IPS-20b (cell line): ENCODE data around the gene GATA1.

Source experiments
- H3K27ac ChIP-seq: one replicate; pipeline ENCODE4 v1.5.1; 2013; ENCODE audit warnings: low read length
- H3K27me3 ChIP-seq: 2 replicates; pipeline ENCODE4 v1.6.1; 2013; ENCODE audit warnings: mild to moderate bottlenecking, low read length, inconsistent platforms; ENCODE audit not compliant: insufficient read depth
- H3K36me3 ChIP-seq: 2 replicates; pipeline ENCODE4 v1.6.1; 2013; ENCODE audit warnings: low read depth, mild to moderate bottlenecking, inconsistent platforms, low read length, moderate library complexity; ENCODE audit not compliant: insufficient read depth
- H3K4me1 ChIP-seq: 2 replicates; pipeline ENCODE4 v1.6.1; 2013; ENCODE audit warnings: mild to moderate bottlenecking, control low read depth, inconsistent platforms, low read length, moderate library complexity; ENCODE audit not compliant: insufficient read depth
- H3K4me3 ChIP-seq: 2 replicates; pipeline ENCODE4 v1.5.1; 2013; ENCODE audit warnings: mild to moderate bottlenecking, low read length, inconsistent platforms
- H3K9ac ChIP-seq: 2 replicates; pipeline ENCODE4 v1.6.1; 2013; ENCODE audit warnings: low read depth, mild to moderate bottlenecking, inconsistent platforms, low read length, moderate library complexity
- H3K9me3 ChIP-seq: 2 replicates; pipeline ENCODE4 v1.6.1; 2013; ENCODE audit warnings: mild to moderate bottlenecking, low read depth, low read length, inconsistent platforms; ENCODE audit not compliant: insufficient read depth

The GATA1 gene

DNA sequence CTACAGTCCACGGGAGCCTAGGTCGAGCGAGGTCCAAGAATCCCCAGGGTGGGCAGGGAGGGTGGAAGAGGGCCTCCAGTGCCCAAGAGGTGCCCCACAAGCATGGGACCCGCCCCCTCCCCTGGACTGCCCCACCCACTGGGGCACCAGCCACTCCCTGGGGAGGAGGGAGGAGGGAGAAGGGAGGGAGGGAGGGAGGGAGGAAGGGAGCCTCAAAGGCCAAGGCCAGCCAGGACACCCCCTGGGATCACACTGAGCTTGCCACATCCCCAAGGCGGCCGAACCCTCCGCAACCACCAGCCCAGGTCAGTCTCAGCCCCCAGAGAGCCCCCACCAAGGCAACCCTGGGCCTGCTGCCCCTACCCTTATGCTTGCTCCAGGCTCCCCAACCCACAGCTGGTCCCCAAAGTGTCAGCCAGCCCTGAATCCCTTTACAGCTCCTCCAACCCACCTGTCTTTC lies at the start of gene GATA1:
Gene GATA1 (plus strand): TSS at position 250 of the 460 bp plus-strand sequence. CDS start 4,520 bp downstream, outside the sequence.
- H3K4me1 ChIP-seq, result no peaks in the 10 kb centered on the region
- no peaks in the 10 kb centered on the region for H3K9me3 ChIP-seq
- no peak within 1 kb of the TSS for H3K27ac ChIP-seq
- H3K4me3 ChIP-seq, result no peak within 1 kb of the TSS
- no peaks in the 10 kb centered on the region for H3K27me3 ChIP-seq
- no peak within 1 kb of the TSS for H3K9ac ChIP-seq
- H3K36me3 ChIP-seq, result no peaks in the 10 kb centered on the region

DNA sequence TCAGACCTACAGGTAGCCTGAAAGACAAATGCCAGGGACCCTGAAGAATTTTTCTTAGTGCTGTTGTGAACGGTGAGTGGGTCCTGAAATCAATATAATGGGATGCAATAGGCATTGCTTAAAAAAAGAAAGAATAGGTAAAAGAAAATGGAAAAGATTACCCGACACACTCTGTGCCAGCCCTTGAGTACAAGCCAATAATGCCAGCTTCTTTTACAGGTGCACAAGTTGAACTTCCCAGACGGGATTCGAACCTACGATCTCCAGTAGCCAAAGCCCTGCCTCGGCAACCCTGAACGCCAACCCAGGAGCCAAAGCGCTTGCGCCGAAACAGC lies 49.5 kb upstream of the GATA1 start:
- H3K4me3 ChIP-seq, result peak overlapping the region; percentile 50
- no peaks in the 10 kb centered on the region for H3K36me3 ChIP-seq
- no peaks in the 10 kb centered on the region for H3K9me3 ChIP-seq
- H3K9ac ChIP-seq, result peak overlapping the region; percentile 15; the same call in 1 of the 2 replicates
- H3K27ac ChIP-seq, result no peak overlapping the region
- H3K4me1 ChIP-seq, result no peaks in the 10 kb centered on the region; the same call in 1 of the 2 replicates
- no peaks in the 10 kb centered on the region for H3K27me3 ChIP-seq

DNA sequence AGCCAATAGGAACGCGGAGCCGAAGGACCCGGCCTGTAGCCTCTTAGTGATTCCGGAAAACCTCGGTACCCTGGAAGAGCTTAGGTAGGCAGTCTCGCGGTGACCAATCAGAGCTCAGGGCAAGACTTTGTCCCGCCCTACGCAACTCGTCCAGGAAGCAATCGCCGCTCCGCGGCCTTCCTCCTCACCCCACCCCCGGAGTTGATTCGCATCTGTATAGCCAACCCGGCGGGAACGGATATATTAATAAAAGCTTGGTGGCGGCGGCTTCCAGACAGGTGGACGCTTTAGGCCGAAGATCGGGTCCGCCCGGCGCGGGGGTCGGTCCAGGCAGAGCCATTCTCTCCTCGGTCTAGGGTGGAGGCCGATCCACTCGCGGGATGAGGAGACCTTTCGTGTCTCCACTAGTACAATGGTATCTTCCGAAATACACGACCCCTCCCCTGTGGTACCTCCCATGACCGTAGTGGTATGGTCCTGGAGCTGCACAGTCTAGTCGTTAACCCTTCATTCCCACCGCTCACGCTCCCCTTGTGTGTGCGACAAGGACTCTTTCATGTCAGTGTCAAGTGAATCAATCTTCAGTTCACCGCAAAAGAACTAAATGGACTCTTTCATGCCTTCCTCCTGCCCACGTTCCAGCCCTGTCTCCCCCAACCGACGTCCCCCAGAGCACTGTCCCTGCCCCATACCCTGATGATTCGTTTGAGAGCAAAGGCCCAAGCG lies 49.0 kb upstream of the GATA1 start:
- H3K27ac ChIP-seq, result peak overlapping the region; percentile 53
- no peaks in the 10 kb centered on the region; the same call in 1 of the 2 replicates for H3K4me1 ChIP-seq
- H3K27me3 ChIP-seq, result no peaks in the 10 kb centered on the region
- no peaks in the 10 kb centered on the region for H3K9me3 ChIP-seq
- H3K9ac ChIP-seq, result peak overlapping the region; percentile 79; the same call in 1 of the 2 replicates
- no peaks in the 10 kb centered on the region for H3K36me3 ChIP-seq
- H3K4me3 ChIP-seq, result peak overlapping the region; percentile 75

DNA sequence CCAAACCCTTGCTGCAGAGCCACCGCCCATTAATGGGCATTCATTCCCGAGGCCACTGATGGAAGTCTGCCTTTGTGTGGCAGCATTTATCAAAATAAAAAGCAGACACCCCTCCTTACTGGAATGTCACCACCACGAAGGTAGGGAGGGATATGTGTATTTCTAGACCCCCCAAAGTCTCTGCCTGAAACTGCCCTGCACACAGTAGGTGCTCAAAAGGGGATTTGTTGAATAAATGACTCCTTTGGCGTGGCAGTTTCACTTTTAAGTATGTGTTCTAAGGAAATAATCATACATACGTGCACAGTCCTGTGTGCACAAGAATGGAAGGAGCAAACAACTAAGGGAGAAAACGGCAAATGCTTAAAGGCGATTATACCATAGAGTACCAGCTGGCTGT lies 48.5 kb upstream of the GATA1 start:
- Histone ChIP-seq H3K36me3 (no peaks in the 10 kb centered on the region), H3K9ac (peak overlapping the region; percentile 79; the same call in 1 of the 2 replicates), H3K9me3 (no peaks in the 10 kb centered on the region), H3K27me3 (no peaks in the 10 kb centered on the region), H3K4me1 (no peaks in the 10 kb centered on the region; the same call in 1 of the 2 replicates), H3K4me3 (peak overlapping the region; percentile 75), H3K27ac (peak overlapping the region; percentile 53)

DNA sequence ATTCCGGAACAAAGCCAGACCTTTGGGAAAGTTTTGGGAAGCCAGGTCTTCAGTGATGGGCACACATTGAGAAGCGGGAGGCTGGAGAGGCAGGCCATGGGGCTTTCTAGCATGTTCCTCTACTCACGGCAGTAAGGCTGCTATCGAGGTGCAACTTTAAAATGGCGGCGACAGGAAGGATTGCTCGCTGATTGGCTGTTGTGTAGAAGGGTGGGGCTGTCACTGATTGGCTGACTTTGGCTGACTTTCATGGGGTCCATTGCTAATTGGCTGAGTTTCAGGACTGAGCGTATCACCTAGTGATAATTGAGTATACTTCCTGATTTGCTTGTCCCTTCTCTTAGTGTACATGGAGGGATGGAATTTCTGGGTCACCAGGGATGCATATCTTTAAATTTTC lies 44.6 kb upstream of the GATA1 start:
- Histone ChIP-seq H3K9ac (no peak overlapping the region), H3K36me3 (no peaks in the 10 kb centered on the region), H3K9me3 (no peaks in the 10 kb centered on the region), H3K4me1 (no peaks in the 10 kb centered on the region; the same call in 1 of the 2 replicates), H3K4me3 (no peak overlapping the region), H3K27ac (no peak overlapping the region), H3K27me3 (no peaks in the 10 kb centered on the region)

DNA sequence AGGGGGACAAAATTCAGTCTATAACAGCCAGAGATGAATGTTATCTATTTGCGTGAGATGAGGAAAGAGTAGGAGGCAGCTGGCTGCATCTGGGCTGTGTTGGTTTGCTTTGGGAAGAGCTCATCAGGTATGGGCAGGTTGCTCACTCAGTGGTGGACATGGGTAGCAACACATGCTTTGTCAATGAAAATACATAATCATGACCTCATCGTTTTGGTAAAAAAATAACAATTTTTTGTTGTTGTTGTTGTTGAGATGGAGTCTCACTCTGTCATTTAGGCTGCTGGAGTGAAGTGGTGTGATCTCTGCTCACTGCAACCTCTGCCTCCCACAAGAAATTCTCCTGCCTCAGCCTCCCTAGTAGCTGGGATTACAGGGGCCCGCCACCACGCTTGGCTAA lies 41.2 kb upstream of the GATA1 start:
- Histone ChIP-seq H3K9ac (no peak overlapping the region), H3K9me3 (no peaks in the 10 kb centered on the region), H3K4me3 (no peak overlapping the region), H3K4me1 (no peaks in the 10 kb centered on the region), H3K27me3 (no peaks in the 10 kb centered on the region), H3K36me3 (no peaks in the 10 kb centered on the region), H3K27ac (no peak overlapping the region)

DNA sequence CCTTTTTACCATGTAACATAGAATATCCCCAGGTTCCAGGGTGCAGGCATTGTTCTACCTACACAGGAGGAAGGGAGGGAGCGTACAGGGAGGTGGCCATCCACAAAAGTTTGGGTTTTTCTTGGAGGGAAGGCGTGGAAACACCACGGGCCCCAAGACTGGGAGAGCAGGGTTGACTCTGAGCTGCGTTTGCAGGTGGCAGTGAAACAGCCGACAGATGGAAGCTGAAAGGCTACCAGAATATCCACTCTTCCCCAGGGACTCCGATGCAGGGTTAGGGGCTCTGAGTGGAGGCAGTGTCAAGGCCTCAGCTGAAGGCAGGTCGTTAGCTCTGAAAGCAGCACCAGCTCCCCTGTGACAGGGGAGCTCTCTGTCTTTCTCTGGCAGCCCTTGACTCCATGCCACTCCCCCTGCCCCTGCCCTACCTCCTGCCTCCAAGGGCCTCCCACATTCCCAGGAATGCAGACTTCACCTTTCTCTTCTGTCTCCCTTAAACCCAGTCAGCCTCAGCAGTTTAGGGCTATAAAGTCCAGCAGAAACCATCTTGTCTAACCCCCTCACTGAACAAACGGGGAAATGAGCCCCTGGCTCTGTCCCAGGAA lies 38.9 kb upstream of the GATA1 start:
- H3K9me3 ChIP-seq, result no peaks in the 10 kb centered on the region
- H3K4me1 ChIP-seq, result no peaks in the 10 kb centered on the region
- H3K27ac ChIP-seq, result no peak overlapping the region
- no peak overlapping the region for H3K9ac ChIP-seq
- no peak overlapping the region for H3K4me3 ChIP-seq
- H3K36me3 ChIP-seq, result no peaks in the 10 kb centered on the region
- no peaks in the 10 kb centered on the region for H3K27me3 ChIP-seq

DNA sequence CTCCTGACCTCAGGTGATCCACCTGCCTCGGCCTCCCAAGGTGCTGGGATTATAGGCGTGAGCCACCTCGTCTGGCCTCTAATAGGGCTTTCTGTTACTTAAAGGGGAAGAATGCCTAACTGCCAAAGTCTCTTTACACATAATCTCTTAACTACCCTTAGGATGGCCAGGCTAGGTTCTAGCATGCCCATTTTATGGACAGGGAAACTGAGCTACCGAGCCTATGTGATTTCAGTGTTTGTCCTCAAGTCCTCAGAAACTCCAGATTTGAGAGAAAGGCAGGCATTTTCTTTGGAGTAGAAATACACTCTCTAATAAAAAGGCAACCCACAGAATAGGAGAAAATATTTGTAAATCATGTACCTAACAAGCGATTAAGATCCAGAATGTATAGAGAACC lies 37.2 kb upstream of the GATA1 start:
- Histone ChIP-seq H3K27ac (no peak overlapping the region), H3K9me3 (no peaks in the 10 kb centered on the region), H3K27me3 (no peaks in the 10 kb centered on the region)

DNA sequence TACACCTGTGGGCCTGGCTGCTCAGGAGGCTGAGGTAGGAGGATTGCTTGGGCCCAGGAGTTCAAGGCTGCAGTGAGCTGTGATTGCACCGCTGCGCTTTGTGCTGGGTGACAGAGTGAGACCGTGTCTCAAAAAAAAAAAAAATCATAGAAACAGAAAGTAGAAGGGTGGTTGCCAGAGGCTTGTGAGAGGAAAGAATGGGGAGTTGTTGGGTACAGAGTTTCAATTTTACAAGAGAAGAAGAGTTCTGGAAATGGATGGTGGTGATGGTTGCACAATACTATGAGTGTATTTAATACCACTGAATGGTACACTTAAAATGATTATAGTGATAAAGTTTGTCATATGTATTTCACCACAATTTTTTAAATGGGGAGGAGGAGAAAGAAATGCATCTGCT lies 35.0 kb upstream of the GATA1 start:
- H3K9ac ChIP-seq, result no peak overlapping the region
- H3K27ac ChIP-seq, result no peak overlapping the region
- no peak overlapping the region for H3K4me3 ChIP-seq
- no peaks in the 10 kb centered on the region for H3K4me1 ChIP-seq
- H3K9me3 ChIP-seq, result no peaks in the 10 kb centered on the region
- no peaks in the 10 kb centered on the region for H3K27me3 ChIP-seq
- no peaks in the 10 kb centered on the region for H3K36me3 ChIP-seq

More for the DNA sequence above, 37.2 kb upstream of the GATA1 start:
- Histone ChIP-seq H3K36me3 (no peaks in the 10 kb centered on the region), H3K4me3 (no peak overlapping the region), H3K9ac (no peak overlapping the region), H3K4me1 (no peaks in the 10 kb centered on the region)

DNA sequence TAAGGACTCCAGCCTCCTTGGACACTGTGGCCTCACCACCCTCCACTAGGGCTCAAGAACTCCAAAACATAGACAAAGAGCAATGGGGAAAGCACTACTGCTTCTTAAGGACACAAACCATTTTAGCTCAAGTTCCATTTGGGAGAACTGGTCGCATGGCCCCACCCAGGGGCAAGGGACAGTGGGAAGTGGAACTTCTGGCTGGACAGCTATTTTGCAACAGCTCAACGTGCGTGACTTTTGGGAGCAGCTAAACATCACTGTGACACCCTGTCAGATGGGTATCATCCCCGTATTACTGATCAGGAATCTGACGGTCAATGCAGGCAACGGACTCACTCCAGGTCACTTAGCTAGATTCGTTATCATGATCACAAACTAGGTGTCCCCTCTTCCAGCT lies 33.9 kb upstream of the GATA1 start:
- H3K27ac ChIP-seq, result no peak overlapping the region
- H3K9ac ChIP-seq, result no peak overlapping the region
- H3K4me1 ChIP-seq, result no peaks in the 10 kb centered on the region
- no peaks in the 10 kb centered on the region for H3K36me3 ChIP-seq
- H3K9me3 ChIP-seq, result no peaks in the 10 kb centered on the region
- H3K27me3 ChIP-seq, result no peaks in the 10 kb centered on the region
- H3K4me3 ChIP-seq, result no peak overlapping the region

DNA sequence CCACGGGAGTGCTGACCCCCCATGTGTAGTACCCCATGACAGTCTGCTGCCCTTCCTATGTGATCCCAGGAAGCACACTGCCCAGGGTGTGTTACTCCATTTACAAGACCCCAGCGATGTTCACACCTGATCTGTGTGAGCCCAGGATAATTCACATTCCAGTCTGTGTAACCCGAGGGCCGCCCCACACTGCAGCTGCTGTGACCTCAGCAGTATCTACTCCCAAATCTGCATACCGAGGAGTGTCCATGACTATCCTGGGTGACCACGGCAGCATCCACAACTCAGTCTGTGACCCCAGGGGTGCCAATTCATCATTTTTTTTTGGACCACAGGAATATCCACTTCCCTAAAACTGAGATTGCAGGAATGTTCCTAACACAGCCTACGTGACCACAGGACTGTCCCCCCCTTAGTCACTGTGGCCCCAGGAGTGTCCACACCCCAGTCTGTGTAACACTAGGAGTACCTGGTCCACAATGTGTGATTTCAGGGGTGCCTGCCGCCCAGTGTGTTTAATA lies 32.6 kb upstream of the GATA1 start:
- H3K4me3 ChIP-seq, result no peak overlapping the region
- no peaks in the 10 kb centered on the region for H3K27me3 ChIP-seq
- no peaks in the 10 kb centered on the region for H3K4me1 ChIP-seq
- H3K36me3 ChIP-seq, result no peaks in the 10 kb centered on the region
- no peak overlapping the region for H3K9ac ChIP-seq
- no peaks in the 10 kb centered on the region for H3K9me3 ChIP-seq
- no peak overlapping the region for H3K27ac ChIP-seq

DNA sequence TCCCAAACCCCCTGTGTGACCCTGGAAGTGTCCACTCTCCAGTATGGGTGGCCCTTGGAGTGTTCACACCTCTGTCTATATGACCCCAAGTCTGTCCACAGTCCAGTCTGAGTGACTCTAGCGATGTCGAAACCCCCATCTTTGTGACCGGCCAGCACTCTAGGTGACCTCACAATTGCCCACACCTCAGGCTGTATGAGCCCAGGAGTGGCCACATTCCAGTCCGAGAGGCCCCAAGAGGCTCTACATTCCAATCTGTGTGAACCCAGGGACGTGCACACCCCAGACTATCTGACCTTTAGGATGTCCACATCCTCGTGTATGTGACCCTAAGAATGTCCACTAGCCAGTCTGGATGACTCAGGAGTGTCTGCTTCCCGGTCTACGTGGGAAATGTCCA lies 32.2 kb upstream of the GATA1 start:
- Histone ChIP-seq H3K27ac (no peak overlapping the region), H3K4me3 (no peak overlapping the region), H3K9ac (no peak overlapping the region), H3K9me3 (no peaks in the 10 kb centered on the region), H3K4me1 (no peaks in the 10 kb centered on the region), H3K27me3 (no peaks in the 10 kb centered on the region), H3K36me3 (no peaks in the 10 kb centered on the region)
